A549 (cell line): Measurements from ENCODE around the gene ADORA3. TPM values are rescaled to one million over a fixed set of nuclear protein-coding genes. Genes with fewer than 3 reads are reported as not detected.

Experiments
- ATAC-seq, 2 experiments: fragments of 200-7000 bp in 1 of 2; fragments of >200 bp in 1 of 2; cut with Nextera tagmentation in 1 of 2; cut with Tn5 transposase in 1 of 2; 3 replicates each; pipeline versions ENCODE4 v1.8.0 to v1.9.1; 2018 to 2020; ENCODE audit warnings: mild to moderate bottlenecking in 1 of 2, moderate library complexity in 1 of 2
- CTCF ChIA-PET: fragments of 300-600 bp; sonication (Branson Sonifier 250); formaldehyde crosslinking; extraction: SDS; loops from one replicate; lab custom pipeline; 2021; ENCODE audit warnings: antibody characterized with exemption, inconsistent platforms; lab: Yijun Ruan, JAX
- POLR2A ChIA-PET: fragments of 350-600 bp; formaldehyde crosslinking; extraction: SDS; loops from one replicate; lab custom pipeline; 2021; ENCODE audit warnings: antibody characterized with exemption, inconsistent platforms; lab: Yijun Ruan, JAX
- DNase-seq, 2 experiments: peaks; one replicate each; pipeline versions ENCODE4 v3.0.0 to v3.0.0-alpha.2; 2011 to 2016; ENCODE audit warnings: low read depth in 1 of 2, low spot score in 1 of 2
- FAIRE-seq: peaks from 2 replicates; lab custom pipeline; 2011; peaks lifted over from hg19 to GRCh38; lab: Jason Lieb, UNC
- H3K27ac ChIP-seq, 2 experiments: fragments of >200 bp; sonication (Bioruptor Twin); formaldehyde crosslinking; 3 replicates each; pipeline ENCODE4 v1.5.1; 2016 to 2017
- H3K4me1 ChIP-seq: fragments of >200 bp; sonication (Bioruptor Twin); formaldehyde crosslinking; 3 replicates; pipeline ENCODE4 v1.6.1; 2016
- H3K4me2 ChIP-seq: fragments of >200 bp; sonication (Bioruptor Twin); formaldehyde crosslinking; 3 replicates; pipeline ENCODE4 v1.6.1; 2016
- H3K4me3 ChIP-seq: fragments of >200 bp; sonication (Bioruptor Twin); formaldehyde crosslinking; 3 replicates; pipeline ENCODE4 v1.5.1; 2016
- H3K9me3 ChIP-seq: fragments of >200 bp; sonication (Bioruptor Twin); formaldehyde crosslinking; 3 replicates; pipeline ENCODE4 v1.6.1; 2016
- ATOH8 ChIP-seq: fragments of 250-450 bp; sonication (Bioruptor Pico); IDR thresholded peaks from 2 replicates; pipeline ENCODE4 v1.5.0; 2020; ENCODE audit warnings: low read depth, mild to moderate bottlenecking, moderate library complexity
- CEBPB ChIP-seq, 2 experiments: fragments of >200 bp in 1 of 2; sonication (Bioruptor Twin) in 1 of 2; formaldehyde crosslinking in 1 of 2; IDR thresholded peaks; 2 replicates each; pipeline ENCODE4 v1.6.1; 2012 to 2016
- CHD2 ChIP-seq: fragments of 150-350 bp; IDR thresholded peaks from 2 replicates; pipeline ENCODE4 v1.6.1; 2014; ENCODE audit warnings: low read length; ENCODE audit not compliant: partially characterized antibody
- CHD4 ChIP-seq: fragments of 200-600 bp; sonication (generic); IDR thresholded peaks from 2 replicates; pipeline ENCODE4 v1.6.1; 2016; ENCODE audit warnings: antibody characterized with exemption, mild to moderate bottlenecking, borderline replicate concordance
- ELK1 ChIP-seq: fragments of 150-350 bp; IDR thresholded peaks from 2 replicates; pipeline ENCODE4 v1.6.1; 2014; ENCODE audit warnings: low read depth, mild to moderate bottlenecking, low read length
- EP300 ChIP-seq, 2 experiments: fragments of >200 bp; sonication (Bioruptor Twin); formaldehyde crosslinking; IDR thresholded peaks; 2 replicates in 1 of 2; 3 replicates in 1 of 2; pipeline ENCODE4 v1.6.1; 2016 to 2017
- FOSL2 ChIP-seq, 2 experiments: fragments of 450-650 bp in 1 of 2; fragments of >200 bp in 1 of 2; sonication (Bioruptor Twin) in 1 of 2; formaldehyde crosslinking; IDR thresholded peaks; 2 replicates each; pipeline versions ENCODE4 v1.5.0 to v1.6.1; 2016 to 2020; ENCODE audit warnings: mild to moderate bottlenecking in 1 of 2, moderate library complexity in 1 of 2
- FOXS1 ChIP-seq: fragments of 250-450 bp; sonication (Bioruptor Pico); IDR thresholded peaks from 2 replicates; pipeline ENCODE4 v1.5.0; 2020; ENCODE audit warnings: mild to moderate bottlenecking, moderate library complexity
- HDAC2 ChIP-seq: fragments of 200-600 bp; sonication (generic); IDR thresholded peaks from 2 replicates; pipeline ENCODE4 v1.6.1; 2016
- HEYL ChIP-seq: fragments of 250-450 bp; sonication (Bioruptor Pico); IDR thresholded peaks from 2 replicates; pipeline ENCODE4 v1.8.0; 2021; ENCODE audit warnings: mild to moderate bottlenecking, moderate library complexity
- HOXA7 ChIP-seq: fragments of 250-450 bp; sonication (Bioruptor Pico); IDR thresholded peaks from 2 replicates; pipeline ENCODE4 v1.5.0; 2020; ENCODE audit warnings: mild to moderate bottlenecking, moderate library complexity
- HOXB13 ChIP-seq: fragments of 250-450 bp; sonication (Bioruptor Pico); IDR thresholded peaks from 2 replicates; pipeline ENCODE4 v1.5.0; 2020; ENCODE audit warnings: low read depth, mild to moderate bottlenecking, moderate library complexity
- MAX ChIP-seq: IDR thresholded peaks from 2 replicates; pipeline ENCODE4 v1.6.1; 2012
- NPAS2 ChIP-seq: fragments of 250-450 bp; sonication (Bioruptor Pico); IDR thresholded peaks from 2 replicates; pipeline ENCODE4 v1.8.0; 2022; ENCODE audit warnings: mild to moderate bottlenecking, moderate library complexity, borderline replicate concordance
- NR3C1 ChIP-seq: fragments of >200 bp; sonication (Bioruptor Twin); formaldehyde crosslinking; IDR thresholded peaks from 3 replicates; pipeline ENCODE4 v1.6.1; 2017
- RAD21 ChIP-seq, 2 experiments: fragments of >200 bp in 1 of 2; sonication (Bioruptor Twin) in 1 of 2; formaldehyde crosslinking in 1 of 2; IDR thresholded peaks in 1 of 2; conservative IDR thresholded peaks in 1 of 2; 2 replicates in 1 of 2; 3 replicates in 1 of 2; pipeline ENCODE4 v1.6.1; 2012 to 2018; ENCODE audit warnings: inconsistent platforms in 1 of 2
- RARB ChIP-seq: fragments of 250-450 bp; sonication (Bioruptor Pico); IDR thresholded peaks from 2 replicates; pipeline ENCODE4 v1.8.0; 2021; ENCODE audit warnings: mild to moderate bottlenecking, moderate library complexity
- RCOR1 ChIP-seq: fragments of 150-350 bp; IDR thresholded peaks from 2 replicates; pipeline ENCODE4 v1.6.1; 2014; ENCODE audit warnings: antibody characterized with exemption, low read length, low read depth
- RFX5 ChIP-seq: fragments of 450-650 bp; IDR thresholded peaks from 2 replicates; pipeline ENCODE4 v1.7.1; 2014; ENCODE audit warnings: antibody characterized with exemption, mild to moderate bottlenecking, moderate library complexity
- RNF2 ChIP-seq: fragments of 200-600 bp; sonication (generic); IDR thresholded peaks from 2 replicates; pipeline ENCODE4 v1.6.1; 2016; ENCODE audit warnings: low read depth, mild to moderate bottlenecking, antibody characterized with exemption, moderate library complexity, borderline replicate concordance
- TFCP2L1 ChIP-seq: fragments of 250-450 bp; sonication (Bioruptor Pico); IDR thresholded peaks from 2 replicates; pipeline ENCODE4 v1.5.0; 2021; ENCODE audit warnings: mild to moderate bottlenecking
- TP53 ChIP-seq: fragments of 250-450 bp; sonication (Bioruptor Pico); IDR thresholded peaks from 2 replicates; pipeline ENCODE4 v1.5.0; 2021; ENCODE audit warnings: mild to moderate bottlenecking, moderate library complexity
- ZC3H11A ChIP-seq: fragments of 450-650 bp; IDR thresholded peaks from 2 replicates; pipeline ENCODE4 v1.6.1; 2014; ENCODE audit warnings: antibody characterized with exemption, mild to moderate bottlenecking
- ZSCAN20 ChIP-seq: fragments of 250-450 bp; sonication (Bioruptor Pico); IDR thresholded peaks from 2 replicates; pipeline ENCODE4 v1.8.0; 2022; ENCODE audit warnings: mild to moderate bottlenecking, moderate library complexity
- WGBS: methylation state at CpG from one replicate; pipeline ENCODE4 v1.1.6; 2017; ENCODE audit errors: missing lambda C conversion rate; 5-methylcytosine and 5-hydroxymethylcytosine counted together
- polyA plus RNA-seq, 4 experiments: library from polyadenylated mRNA; depleted of rRNA in 3 of 4; stranded (reverse); fragments of >200 nt; fragmentation: RNase III in 1 of 4; extraction: RNeasy Plus Mini Kit Qiagen cat#74134 plus additional on column Dnase treatment in 1 of 4; gene quantifications; 2 replicates in 3 of 4; 3 replicates in 1 of 4; pipeline ENCODE4 v1.2.3, GENCODE V29; 2011 to 2017

The ADORA3 gene
- polyA plus RNA-seq, 2 of the 4 experiments (the other 2 are of a cell fraction) = not detected

GRCh38 chr1:111487133-111487532, 16.3 kb downstream of the ADORA3 start:
- POLR2A ChIA-PET = no interaction called here
- ATAC-seq = no peak
- H3K4me2 ChIP-seq = no peak overlapping the region
- CTCF ChIA-PET = no interaction called here
- no peak for DNase-seq
- WGBS = 45% methylated on average over 6 of the region's 6 CpGs
- no peak overlapping the region for H3K4me3 ChIP-seq
- no peak overlapping the region for H3K27ac ChIP-seq
- no peak for FAIRE-seq
- H3K9me3 ChIP-seq = no peaks in the 10 kb centered on the region
- no peak for TF ChIP-seq RAD21 (conservative IDR thresholded peaks at IDR 0.05 in 1 of 2, IDR thresholded peaks at IDR 0.05 in 1 of 2)
- no peak for TF ChIP-seq CEBPB (IDR thresholded peaks at IDR 0.05)
- no peak for TF ChIP-seq RFX5
- H3K4me1 ChIP-seq = no peaks in the 10 kb centered on the region

- H3K4me2 ChIP-seq = no peak overlapping the region
- FAIRE-seq (no peak), ATAC-seq (no peak), DNase-seq (no peak)
- 79% methylated on average over 3 of the region's 7 CpGs for WGBS
- H3K4me3 ChIP-seq = no peak overlapping the region
- ChIA-PET POLR2A (no interaction called here), CTCF (interaction anchor here (0.6 to 1.5 kb wide), 2 partner anchors 22 to 87 kb away, joined by 3 to 8 read pairs; no protein-coding TSS in a partner anchor)
- no peaks in the 10 kb centered on the region for H3K4me1 ChIP-seq
- H3K27ac ChIP-seq = no peak overlapping the region
- no peaks in the 10 kb centered on the region for H3K9me3 ChIP-seq
- TF ChIP-seq RAD21 (conservative IDR thresholded peaks at IDR 0.05 in 1 of 2, IDR thresholded peaks at IDR 0.05 in 1 of 2) = no peak
- no peak for TF ChIP-seq TFCP2L1 (CRISPR knock-in tag)
- TF ChIP-seq ZC3H11A = no peak
- TF ChIP-seq TP53 (CRISPR knock-in tag) = no peak
- no peak for TF ChIP-seq CEBPB (IDR thresholded peaks at IDR 0.05)
- TF ChIP-seq ZSCAN20 (CRISPR knock-in tag) = no peak
- TF ChIP-seq HEYL (CRISPR knock-in tag) = no peak
- no peak for TF ChIP-seq CHD2
- no peak for TF ChIP-seq RARB
- TF ChIP-seq HOXA7 (CRISPR knock-in tag) = no peak
- no peak for TF ChIP-seq NR3C1
- no peak for TF ChIP-seq RNF2
- no peak for TF ChIP-seq NPAS2
Measured at GRCh38 chr1:111486431-111486830, 17.0 kb downstream of the ADORA3 start.

- POLR2A ChIA-PET = no interaction called here
- H3K4me2 ChIP-seq = no peak overlapping the region
- H3K4me1 ChIP-seq = no peaks in the 10 kb centered on the region
- CTCF ChIA-PET = interaction anchor here (0.6 to 1.1 kb wide), 2 partner anchors 16 to 111 kb away, joined by 3 read pairs; no protein-coding TSS in a partner anchor
- no peak for ATAC-seq
- H3K4me3 ChIP-seq = no peak overlapping the region
- no peak overlapping the region for H3K27ac ChIP-seq
- no peaks in the 10 kb centered on the region for H3K9me3 ChIP-seq
- no peak for DNase-seq
- no peak for FAIRE-seq
- TF ChIP-seq ATOH8 (CRISPR knock-in tag) (no peak), RCOR1 (no peak), CHD2 (no peak), HOXB13 (no peak), EP300 (IDR thresholded peaks at IDR 0.05) (no peak), MAX (no peak), CHD4 (no peak), ELK1 (no peak), FOSL2 (IDR thresholded peaks at IDR 0.05) (no peak), FOSL2 (CRISPR knock-in tag; IDR thresholded peaks at IDR 0.05) (no peak), HDAC2 (no peak), FOXS1 (CRISPR knock-in tag) (no peak)
- TF ChIP-seq, all 56 proteins: peak for 0
Measured at GRCh38 chr1:111484391-111485026, 18.9 kb downstream of the ADORA3 start.
